ENCODE measurements around the gene FYCO1. TPM values are rescaled to one million over a fixed set of nuclear protein-coding genes. Genes with fewer than 3 reads are reported as not detected.

FYCO1 gene
- total RNA-seq, 1 experiment from 2014 or later: 9.7 TPM

DNA sequence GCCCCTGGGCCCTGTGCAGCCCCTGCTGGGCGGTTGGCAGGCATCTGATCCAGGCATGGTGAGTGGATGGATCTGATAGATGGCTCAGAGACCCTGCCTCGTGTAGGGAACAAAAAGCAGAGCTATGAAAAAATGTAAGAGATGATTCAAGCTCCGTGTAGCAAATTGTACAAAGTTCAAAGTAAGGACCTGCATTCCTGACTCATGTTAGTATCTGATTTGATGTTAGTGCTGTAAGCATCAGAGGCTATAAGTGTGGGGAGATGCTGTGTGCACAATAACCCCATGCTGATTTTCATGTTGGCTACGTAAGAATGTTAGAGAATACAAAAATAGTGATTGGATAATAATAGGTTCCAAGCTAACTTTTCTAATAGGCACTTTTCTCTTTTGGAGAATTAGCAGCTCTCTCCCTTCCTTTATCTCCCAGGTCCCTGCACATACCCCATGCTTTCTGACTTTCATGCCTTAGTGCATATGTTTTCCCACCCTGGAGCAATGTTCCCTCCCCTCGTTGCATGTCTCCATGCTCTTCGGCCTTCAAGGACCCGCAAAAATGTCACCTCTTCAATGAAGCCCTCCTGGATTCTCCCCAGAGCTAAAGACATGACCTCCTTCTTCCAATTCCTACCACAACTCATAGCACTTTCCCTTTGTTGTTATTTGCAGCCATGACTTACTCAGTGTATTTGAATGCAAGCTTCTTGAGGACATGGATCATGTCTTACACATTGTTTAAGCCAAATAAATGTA lies 107.7 kb downstream of the FYCO1 start:
- no peak for DNase-seq (ENCODE audit: low spot score)

DNA sequence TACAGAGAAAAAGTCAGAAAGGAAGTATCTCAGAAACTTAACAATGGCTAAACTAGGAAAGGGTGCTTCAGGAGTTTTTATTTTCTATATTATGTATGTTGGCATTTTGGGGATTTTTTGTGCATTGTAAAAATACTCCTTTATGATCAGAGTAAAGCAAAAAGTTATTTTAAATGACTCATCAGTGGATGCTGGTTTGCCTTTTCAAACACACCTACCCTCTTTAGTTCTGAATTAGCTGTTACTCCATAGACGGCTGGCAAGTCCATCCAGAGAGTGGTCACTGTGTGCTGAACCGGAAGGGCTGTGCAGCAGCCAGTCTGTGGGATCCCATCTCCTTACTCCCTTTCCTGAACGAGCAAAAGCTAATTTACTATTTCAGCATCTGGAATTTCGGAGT lies 108.3 kb downstream of the FYCO1 start:
- no peak for DNase-seq (ENCODE audit: low spot score)

DNA sequence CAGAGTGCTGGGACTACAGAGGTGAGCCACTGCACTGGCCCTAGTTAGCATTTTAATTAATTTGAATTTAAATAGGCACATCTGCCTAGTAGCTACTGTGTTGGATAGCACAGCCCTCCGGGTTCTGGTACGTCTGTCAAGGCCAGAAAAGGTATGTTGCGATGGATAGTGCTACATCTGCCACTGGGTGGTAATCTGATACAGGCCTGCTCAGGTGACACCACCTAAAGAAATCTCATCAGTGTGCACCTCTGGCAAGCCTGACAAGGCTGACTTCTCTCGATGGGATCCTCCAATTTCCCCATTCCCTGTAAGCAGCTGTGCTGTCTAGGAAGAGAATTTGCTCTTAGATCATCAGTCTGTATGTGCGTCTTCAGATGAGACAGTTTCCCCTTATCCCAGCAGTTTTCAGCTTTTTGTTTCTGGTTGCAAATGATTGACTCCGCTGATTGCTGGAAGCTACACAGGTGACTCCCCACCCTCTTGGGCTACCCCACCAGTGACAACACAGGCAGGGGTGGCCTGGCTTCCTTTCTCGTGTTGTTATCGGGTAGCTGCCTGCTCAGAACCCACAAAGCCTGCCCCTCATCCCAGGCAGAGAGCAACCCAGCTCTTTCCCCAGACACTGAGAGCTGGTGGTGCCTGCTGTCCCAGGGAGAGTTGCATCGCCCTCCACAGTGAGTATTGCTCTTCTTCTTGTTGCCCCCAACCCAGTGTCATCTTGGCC lies 109.5 kb downstream of the FYCO1 start, which contains the start of gene CCR9:
Gene CCR9 (plus strand): TSS at position 565 of the 727 bp plus-strand sequence. CDS start 8,391 bp downstream, outside the sequence.
- DNase-seq (ENCODE audit: low spot score): no peak

DNA sequence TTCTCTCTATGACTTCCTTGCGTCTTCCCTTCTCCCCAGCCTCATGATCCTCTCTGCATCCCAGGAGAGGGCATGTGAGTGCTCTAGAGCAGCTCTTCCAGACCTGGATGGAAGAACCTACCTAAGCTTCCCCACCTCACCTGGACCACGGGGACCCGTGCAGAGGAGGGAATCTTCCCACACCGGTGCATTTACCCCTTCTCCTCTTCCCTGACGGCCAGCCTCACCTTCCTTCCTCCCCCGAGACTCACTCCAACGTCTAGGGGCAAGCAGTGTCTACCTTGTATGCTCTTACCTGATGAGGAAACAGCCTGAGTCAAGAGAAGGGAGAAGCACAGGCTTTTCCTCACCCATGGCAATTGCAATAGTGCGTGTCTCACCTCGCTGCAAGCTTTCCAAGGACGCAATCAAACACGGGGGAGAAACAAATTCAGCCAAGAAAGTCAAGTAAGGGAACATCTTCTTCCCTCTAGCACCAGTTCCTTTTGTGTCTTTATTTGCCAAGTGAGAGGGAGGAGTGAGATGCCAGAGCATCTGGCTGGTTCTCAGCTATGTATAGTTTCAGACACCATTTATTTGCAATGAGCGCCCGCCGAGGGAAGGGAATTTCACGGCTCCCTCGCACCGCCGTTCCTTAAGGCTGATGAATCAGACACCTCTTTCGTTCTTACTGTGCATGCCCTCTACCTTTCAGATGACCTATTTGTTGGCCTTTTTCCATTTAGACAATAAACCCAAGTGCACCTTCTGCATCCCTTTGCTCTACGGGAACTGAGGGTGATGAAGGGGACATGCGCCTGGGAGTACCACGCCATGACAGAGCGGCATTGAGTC lies 111.0 kb downstream of the FYCO1 start:
- DNase-seq (ENCODE audit: low spot score): no peak

DNA sequence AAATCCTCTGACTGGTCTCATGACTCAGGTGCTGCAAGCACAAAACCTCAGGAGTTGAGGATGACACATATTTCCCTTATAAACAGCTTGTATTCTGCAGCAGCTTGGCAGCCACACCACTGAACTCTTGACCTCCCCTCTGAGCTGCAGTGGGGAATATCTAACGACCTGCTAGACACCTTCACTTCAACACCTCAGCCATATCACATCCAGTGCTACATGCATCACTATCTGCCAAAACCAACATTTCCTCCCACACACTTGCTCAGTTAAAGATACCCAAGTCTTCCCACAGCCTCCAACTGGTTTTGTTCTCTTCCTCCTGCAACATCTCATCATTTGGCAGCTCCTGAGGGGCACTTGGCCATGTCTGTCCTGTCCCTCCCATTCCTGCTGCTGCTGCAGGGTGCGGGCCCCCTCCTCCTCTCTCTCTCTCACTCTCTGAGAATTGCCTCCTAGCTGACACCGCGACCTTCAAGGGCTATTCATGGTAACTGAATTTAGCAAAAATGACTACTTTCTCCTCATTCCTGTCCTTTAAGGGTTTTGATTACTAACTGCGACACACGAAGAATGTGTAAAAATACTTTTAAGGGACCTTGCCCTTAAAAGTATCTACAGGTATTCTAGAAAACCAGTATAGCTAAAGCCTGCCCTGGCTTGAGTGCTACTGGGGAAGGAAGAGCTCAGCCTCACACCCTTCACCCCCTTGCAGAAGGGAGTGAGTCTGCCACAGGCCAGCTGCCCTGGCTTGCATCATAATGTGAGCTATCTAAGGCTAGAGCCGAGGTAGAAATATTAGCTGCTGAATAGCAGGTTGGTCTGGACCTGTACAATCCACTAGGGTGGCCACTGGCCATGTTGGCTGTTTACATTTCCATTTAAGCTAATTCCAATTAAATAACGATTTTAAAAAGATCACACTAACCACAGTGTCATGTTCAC lies 114.3 kb downstream of the FYCO1 start:
- DNase-seq (ENCODE audit: low spot score): no peak

DNA sequence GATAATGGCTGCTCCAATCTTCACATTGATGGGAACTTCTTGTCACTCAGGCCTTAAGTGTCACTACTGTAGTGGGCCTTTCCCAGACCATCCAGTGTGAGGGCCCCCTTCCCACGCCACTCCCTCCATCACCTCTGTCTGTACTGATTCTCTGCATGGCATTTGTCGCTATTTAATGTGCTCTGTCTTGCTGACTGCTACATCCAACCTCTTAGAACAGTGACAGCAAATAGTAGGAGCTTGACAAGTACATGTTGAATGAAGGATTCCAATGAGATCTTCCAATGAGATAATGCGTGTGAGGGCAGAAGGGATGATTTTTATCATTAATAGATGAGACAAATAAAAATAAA lies 114.9 kb downstream of the FYCO1 start:
- no peak for DNase-seq (ENCODE audit: low spot score)

DNA sequence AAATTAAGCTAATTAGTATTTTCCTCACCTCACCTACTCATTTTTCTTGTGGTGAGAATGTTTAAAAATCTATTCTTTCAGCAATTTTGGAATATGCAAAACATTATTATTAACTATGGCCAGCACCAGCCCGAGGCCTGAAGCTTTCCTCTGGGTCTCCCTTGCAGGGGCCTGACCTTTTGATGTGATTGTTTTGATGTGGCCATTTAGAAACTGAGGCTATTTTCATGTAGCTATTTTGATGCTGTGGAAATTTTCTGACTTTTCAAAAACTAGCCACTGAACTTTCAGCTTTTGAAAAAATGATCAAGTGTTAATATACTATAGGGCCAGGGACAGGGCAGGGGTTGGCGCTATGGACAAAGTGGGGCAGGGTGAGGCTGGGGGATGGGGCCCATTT lies 117.5 kb downstream of the FYCO1 start:
- DNase-seq (ENCODE audit: low spot score): no peak

DNA sequence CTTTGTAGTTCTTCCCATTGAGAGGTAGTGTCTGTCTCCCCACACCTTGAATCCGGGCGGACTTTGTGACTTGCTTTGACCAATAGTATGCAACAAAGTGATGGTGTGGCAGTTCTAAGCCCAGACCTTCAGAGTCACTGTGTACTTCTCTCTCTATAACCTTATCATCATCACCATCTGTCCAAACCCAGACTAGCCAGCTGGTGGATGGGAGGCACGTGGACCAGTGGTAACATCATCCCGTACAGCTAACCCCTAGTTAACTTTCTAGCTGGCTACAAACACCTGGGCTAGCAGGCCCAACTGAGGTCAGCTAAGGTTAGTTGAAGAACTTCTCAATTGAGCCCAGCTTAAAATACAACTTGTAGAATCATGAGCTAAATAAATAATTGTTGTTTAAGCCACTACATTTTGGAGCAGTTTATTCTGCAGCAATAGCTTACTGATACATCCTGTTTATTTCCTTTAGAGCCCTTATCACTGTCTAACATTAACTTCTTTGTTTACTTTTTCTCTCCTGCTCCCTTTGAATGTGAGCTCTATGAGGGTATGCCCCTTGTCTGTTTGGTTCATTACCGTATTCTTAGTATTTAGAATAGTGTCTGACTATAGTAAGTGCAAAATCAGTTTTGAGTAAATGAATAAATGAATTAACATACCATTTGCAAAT lies 120.8 kb downstream of the FYCO1 start:
- no peak for DNase-seq (ENCODE audit: low spot score)

DNA sequence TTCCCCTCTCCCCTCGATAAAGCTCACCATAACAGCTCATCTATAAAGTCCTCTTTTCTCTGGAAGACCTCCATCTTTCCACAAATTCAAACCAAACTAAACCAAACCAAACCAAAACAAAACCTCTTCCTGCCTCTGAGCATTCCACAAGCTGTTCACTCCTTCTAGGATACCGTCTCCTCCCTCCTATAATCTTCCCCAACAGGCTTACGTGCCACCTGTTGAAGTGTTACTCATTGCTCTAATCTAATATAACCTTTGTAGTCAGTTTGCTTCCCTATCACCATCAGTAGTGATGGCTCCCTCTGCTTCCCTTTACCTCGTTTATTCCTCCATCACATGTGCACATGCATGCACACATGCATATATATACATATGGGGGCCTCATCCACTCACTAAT lies 122.0 kb downstream of the FYCO1 start:
- DNase-seq (ENCODE audit: low spot score): no peak

DNA sequence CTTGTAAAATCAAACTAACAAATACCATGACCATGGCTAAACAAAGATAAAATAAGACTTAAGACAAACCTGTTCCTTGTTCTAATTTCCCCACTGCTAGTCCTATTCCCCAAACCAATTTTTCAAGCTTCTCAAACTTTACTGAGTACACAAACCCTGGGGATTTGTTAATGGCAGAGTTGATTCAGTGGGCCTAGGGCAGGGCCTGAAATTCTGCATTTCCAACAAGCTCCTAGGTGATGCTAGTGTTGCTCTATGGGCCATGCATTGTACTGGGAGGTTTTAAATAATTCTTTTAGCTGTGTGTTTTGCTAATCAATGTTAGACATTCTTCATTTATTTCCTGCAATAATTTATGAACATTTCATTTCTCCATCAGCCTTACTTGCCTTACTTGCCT lies 122.6 kb downstream of the FYCO1 start:
- no peak for DNase-seq (ENCODE audit: low spot score)

DNA sequence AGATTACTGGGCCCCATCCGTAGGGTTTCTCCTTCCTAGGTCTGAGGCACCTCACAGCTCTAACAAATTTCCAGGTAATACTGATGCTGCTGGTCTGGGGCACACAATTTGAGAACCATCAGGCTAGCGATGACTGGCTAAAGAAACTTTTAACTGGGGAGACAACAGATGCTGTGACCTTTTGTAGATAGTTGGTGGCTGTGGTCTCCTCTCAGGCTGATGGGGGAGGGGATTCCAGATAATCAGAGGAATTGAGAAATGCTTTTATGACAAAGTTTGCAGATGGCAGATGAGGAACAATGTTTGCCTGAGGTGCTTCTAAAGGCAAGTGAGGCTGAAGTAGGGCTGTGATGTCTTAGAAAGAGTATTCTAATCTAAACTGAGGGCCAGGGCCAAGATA lies 123.1 kb downstream of the FYCO1 start:
- no peak for DNase-seq (ENCODE audit: low spot score)

DNA sequence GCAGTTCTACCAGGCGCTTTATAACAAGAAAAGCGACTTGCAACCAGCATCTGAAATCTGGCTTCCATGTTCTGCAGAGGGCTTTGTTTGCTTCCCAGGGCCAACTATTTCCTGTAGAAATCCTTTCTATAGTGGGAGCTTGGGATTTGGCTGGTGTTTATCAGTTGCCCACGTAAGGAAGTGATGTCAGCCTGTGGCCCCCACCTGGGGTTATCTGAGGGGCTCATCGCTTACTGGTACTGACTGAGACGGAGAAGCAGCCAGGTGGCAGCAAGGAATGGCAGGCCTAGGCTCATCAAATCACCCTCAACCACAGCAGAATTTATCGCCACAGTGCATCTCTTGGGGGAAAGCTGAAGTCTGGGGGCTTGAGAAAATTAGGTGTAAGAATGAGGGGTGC lies 123.8 kb downstream of the FYCO1 start:
- DNase-seq (ENCODE audit: low spot score): no peak

DNA sequence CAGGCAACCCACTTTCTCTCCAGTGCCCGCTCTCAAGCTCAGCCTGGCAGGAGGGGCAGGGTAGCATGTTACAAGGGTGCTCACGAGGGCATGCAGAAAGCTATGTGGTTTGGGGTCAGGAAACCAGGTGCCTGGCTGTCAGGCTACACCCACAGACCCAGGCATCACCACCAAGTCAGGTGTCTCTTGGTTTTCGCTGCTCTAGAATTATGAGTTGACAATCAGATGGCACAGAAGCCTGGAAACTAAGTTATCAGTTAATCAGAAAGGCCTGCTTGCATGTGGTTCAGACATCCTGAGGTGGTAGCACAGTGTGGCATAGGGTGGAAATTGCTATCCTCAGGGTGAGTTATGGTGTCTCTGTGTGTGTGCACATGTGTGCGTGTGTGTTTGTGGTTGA lies 125.5 kb downstream of the FYCO1 start:
- DNase-seq (ENCODE audit: low spot score): no peak

DNA sequence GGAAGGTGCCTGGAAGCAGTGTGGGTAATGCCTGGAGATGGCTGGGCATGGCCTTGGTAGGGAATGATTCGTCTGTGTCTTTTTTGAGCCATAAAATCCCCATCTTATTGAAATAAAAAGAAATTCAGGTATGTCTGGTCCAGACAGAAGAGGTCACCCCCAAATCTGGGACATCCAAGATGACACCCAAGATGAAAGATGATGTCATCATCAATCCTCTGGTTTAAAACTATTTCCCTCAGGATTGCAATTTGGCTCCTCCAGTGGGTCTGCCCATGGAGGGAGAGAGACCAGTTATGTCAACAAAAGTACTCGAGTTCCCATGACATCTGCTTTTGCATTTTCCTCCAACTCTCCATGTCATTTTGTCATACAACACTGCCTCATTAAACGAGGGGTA lies 126.0 kb downstream of the FYCO1 start:
- DNase-seq (ENCODE audit: low spot score): no peak

DNA sequence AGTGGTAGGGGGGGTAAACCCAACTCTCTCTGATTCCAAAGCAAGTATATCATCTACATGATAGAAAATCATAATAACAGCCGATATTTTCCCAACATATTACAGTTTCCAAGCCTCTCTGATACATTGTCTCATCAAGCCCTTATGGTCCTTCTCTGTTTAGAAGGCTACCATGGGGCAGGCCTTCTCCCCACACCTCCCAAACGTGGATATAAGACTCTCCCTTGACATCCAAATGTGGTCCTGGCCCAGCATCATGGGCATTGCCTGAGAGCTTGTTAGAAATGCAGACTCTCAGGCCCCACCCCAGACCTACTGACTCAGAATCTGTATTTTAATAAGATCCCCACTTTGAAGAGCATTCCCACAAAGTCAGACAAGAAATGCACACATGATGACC lies 127.0 kb downstream of the FYCO1 start:
- DNase-seq (ENCODE audit: low spot score): no peak

DNA sequence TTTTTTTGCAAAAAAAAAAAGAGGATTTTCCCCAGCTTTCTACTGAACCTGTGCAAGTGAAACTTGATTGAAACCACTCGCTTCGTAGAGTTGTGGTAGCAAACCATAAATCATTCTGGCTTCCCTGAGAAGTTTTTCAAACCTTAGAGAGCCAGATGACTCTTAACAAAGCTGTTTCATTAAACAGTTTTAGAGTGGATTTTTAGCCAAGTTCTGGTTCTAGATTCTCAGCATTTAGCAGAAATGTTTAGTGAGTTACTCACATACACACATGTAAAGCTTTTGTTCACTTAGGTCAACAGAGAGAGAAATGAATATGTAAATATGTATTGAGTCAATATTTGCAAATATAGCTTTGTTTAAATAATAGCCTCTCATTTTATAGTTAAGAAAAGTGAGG lies 127.4 kb downstream of the FYCO1 start:
- DNase-seq (ENCODE audit: low spot score): no peak
